Aorta (tissue), 5 donors: Measurements from ENCODE around the gene ANKLE1. TPM values are rescaled to one million over a fixed set of nuclear protein-coding genes. Genes with fewer than 3 reads are reported as not detected.
A peak's percentile ranks its signal among the peaks of the same experiment; 100 is the strongest.
"Not testable (repeated sequence)": the region's sequence is repeated elsewhere in the genome, so short reads cannot be mapped to it uniquely, and the experiment has no call there.

Source experiments
- ATAC-seq: fragments of 200-7000 bp; cut with Tn5 transposase; one replicate; pipeline ENCODE4 v1.9.1; 2022; ENCODE audit warnings: moderate library complexity; ENCODE audit not compliant: low FRiP score
- DNase-seq, 2 donors: peaks; one replicate each; pipeline ENCODE4 v3.0.0-alpha.2; 2020
- H3K27ac ChIP-seq, 2 donors: one replicate each; pipeline ENCODE4 v1.5.1; 2013; ENCODE audit warnings: low read length in 2 of 2, mild to moderate bottlenecking in 2 of 2, moderate library complexity in 2 of 2, control low read depth in 1 of 2, inconsistent platforms in 1 of 2, low read depth in 1 of 2
- H3K27me3 ChIP-seq, 2 donors: one replicate each; pipeline ENCODE4 v1.6.1; 2013; ENCODE audit warnings: control low read depth in 1 of 2, low read length in 1 of 2, mild to moderate bottlenecking in 1 of 2, moderate library complexity in 1 of 2; ENCODE audit not compliant: insufficient read depth in 2 of 2, control insufficient read depth in 1 of 2
- H3K36me3 ChIP-seq, 2 donors: one replicate each; pipeline ENCODE4 v1.6.1; 2013; ENCODE audit warnings: control low read depth in 1 of 2, low read length in 1 of 2, mild to moderate bottlenecking in 1 of 2; ENCODE audit not compliant: insufficient read depth in 2 of 2, control insufficient read depth in 1 of 2
- H3K4me1 ChIP-seq, 2 donors: one replicate each; pipeline ENCODE4 v1.6.1; 2013; ENCODE audit warnings: low read length in 2 of 2, control low read depth in 1 of 2, mild to moderate bottlenecking in 1 of 2, moderate library complexity in 1 of 2; ENCODE audit not compliant: insufficient read depth in 2 of 2, control insufficient read depth in 1 of 2
- H3K4me3 ChIP-seq, 2 donors: one replicate each; pipeline ENCODE4 v1.5.1; 2013; ENCODE audit warnings: low read length in 2 of 2, control low read depth in 1 of 2, mild to moderate bottlenecking in 1 of 2
- H3K9me3 ChIP-seq: one replicate; pipeline ENCODE4 v1.6.1; 2013; ENCODE audit warnings: mild to moderate bottlenecking, low read length; ENCODE audit not compliant: control insufficient read depth
- WGBS, 2 donors: extraction: QIAGEN DNeasy Blood & Tissue Kit; methylation state at CpG; one replicate each; pipeline ENCODE4 v1.1.7; 2013; 5-methylcytosine and 5-hydroxymethylcytosine counted together
- intact Hi-C, 2 donors: fragments of 100-400 bp; cut with DNase I; formaldehyde crosslinking; loops; one replicate each; pipeline versions ENCODE4 v1.14.2 to v1.15.0; 2022
- polyA plus RNA-seq, 2 donors: library from polyadenylated mRNA; stranded (reverse); fragments of 200-250 nt; gene quantifications; one replicate each; pipeline ENCODE4 v1.2.3, GENCODE V29; 2013
- total RNA-seq, 2 donors: library from RNA; stranded (reverse); fragmentation: NEBNext Ultra II Directional; extraction: Animal tissue kit (Norgen Biotek cat#: 25700); gene quantifications; one replicate each; pipeline ENCODE4 v1.2.1, GENCODE V29; 2021
- donor health status: healthy with polysubstance abuse.
- donor health status: Bipolar disorder and iron deficiency.
- donor health status: DM: no; HTN: no; CAD: no.
- donor health status: DM: no; HTN: no; CAD: no.
- donor health status: DM: yes; HTN: yes; CAD: no.

ANKLE1 gene
- total and polyA plus RNA-seq, 4 donors, result 0.71 to 1.0 (median 0.95) TPM; not detected in 1

DNA sequence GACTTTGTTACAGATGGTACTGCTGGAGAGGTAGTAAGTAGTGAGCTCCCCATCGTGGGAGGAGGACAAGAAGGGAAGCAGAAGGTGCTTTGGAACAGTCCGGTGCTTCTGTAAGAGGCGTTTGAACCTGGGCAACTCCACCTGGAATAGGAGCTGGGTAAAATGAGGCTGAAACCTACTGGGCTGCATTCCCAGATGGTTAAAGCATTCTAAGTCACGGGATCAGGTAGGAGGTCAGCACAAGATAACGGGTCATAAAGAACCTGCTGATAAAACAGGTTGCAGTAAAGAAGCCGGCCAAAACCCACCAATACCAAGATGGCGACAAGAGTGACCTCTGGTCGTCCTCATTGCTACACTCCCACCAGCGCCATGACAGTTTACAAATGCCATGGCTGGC lies 5.1 kb downstream of the ANKLE1 start:
- no peak for DNase-seq
- no peak for ATAC-seq
- no peaks in the 10 kb centered on the region for H3K27me3 ChIP-seq
- intact Hi-C loops, result no loop called here
- no peaks in the 10 kb centered on the region for H3K9me3 ChIP-seq
- H3K27ac ChIP-seq, result no peak overlapping the region
- 87 to 91% methylated on average over 9 of the region's 9 CpGs for WGBS, 2 donors
- no peaks in the 10 kb centered on the region for H3K36me3 ChIP-seq
- no peak overlapping the region for H3K4me3 ChIP-seq
- H3K4me1 ChIP-seq, result no peaks in the 10 kb centered on the region

DNA sequence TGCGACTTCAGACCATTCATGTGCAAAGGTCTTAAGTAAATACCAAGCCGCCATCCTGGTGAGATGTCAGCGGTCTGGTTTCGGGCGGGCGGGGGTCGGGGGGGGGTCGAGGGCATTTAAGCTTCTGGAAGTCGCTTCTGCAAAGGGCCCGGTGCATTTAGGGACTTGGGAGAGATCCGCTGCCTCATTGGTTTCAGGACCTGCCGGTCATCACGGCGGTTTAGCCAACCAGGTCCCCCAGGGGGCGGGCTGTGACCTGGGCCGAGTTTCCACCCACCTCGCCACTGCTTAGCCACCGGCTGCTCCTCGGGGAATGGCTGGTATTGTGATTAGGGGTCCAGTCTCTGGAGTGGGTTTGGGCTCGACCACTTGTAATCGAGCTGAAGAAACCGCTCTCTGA lies 7.8 kb downstream of the ANKLE1 start:
- ATAC-seq (no peak), DNase-seq (peak; percentile 84 to 92)
- H3K4me1 ChIP-seq, result no peaks in the 10 kb centered on the region
- H3K9me3 ChIP-seq, result no peaks in the 10 kb centered on the region
- 10 to 11% methylated on average over 22 of the region's 22 CpGs for WGBS, 2 donors
- no peaks in the 10 kb centered on the region for H3K27me3 ChIP-seq
- no peak overlapping the region for H3K4me3 ChIP-seq
- intact Hi-C loops, result no loop called here
- H3K36me3 ChIP-seq, result no peaks in the 10 kb centered on the region
- H3K27ac ChIP-seq, result no peak overlapping the region

DNA sequence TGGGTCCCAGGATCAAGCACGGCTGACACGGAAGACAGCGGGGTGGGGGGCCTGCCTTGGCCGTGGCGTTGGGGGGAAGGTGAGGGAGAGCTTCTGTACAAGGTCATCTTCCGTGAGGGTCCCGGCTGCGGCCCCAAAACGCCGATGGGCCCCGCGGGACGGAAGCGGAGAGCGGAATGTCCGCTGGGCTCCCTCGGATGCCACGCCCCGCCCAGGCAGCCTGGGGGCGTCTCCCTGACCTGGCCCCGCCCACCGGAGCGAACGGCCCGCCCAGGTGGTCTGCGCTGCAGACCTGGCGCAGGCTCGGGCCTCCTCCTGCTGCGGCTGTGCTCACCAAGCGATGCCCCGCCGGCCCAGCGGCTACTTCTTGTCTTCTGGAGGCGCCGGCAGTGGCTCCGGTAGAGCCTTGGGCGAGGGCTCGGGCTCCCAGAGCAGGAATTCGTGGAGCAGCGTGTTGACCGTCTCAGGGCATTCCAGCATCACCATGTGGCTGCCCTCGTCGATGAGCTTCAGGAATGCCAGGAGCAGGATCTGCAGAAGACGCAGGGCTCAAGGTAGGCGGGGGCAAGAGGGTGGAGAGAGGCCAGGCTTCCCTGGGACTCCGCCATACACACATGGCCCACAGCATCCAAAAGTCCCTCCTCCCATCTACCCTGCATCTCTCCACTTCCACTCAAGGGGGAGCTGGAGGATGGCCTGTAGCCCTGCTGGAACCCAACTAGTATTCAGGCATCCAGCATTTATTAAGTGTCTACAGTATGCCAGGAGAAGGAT lies 10.8 kb downstream of the ANKLE1 start:
- ATAC-seq (peak; percentile 93), DNase-seq (peak; percentile 85 to 90)
- Histone ChIP-seq H3K36me3 (no peaks in the 10 kb centered on the region), H3K4me3 (no peak overlapping the region), H3K4me1 (no peaks in the 10 kb centered on the region), H3K9me3 (no peaks in the 10 kb centered on the region), H3K27ac (peak overlapping the region in 1 of 2 donors; percentile 18), H3K27me3 (no peaks in the 10 kb centered on the region)
- 2 to 4% methylated on average over 45 to 46 of the region's 46 CpGs for WGBS, 2 donors
- intact Hi-C loops, result loop anchor here in 1 of 2 donors (2.0 kb wide), 1 partner anchor 90 kb away; no protein-coding TSS in a partner anchor

DNA sequence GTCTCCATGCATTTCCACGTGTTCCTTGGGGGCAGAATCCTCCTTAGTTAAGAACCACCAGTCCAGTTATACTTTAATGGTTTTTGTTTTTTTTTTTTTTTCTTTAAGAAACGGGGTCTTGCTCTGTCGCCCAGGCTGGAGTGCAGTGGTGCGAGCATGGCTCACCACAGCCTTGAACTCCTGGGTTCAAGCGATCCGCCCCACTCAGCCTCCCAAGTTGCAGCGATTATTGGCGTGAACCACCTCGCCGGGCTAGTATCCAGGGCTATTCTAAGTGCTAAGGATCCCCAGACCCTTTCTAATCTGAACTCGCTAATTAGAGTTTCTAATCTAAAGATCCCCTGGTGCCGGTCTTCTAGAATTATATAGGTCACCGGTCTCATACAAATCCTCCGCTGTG lies 11.9 kb downstream of the ANKLE1 start:
- Histone ChIP-seq H3K36me3 (no peaks in the 10 kb centered on the region), H3K9me3 (no peaks in the 10 kb centered on the region), H3K27ac (no peak overlapping the region), H3K4me1 (no peaks in the 10 kb centered on the region), H3K27me3 (no peaks in the 10 kb centered on the region), H3K4me3 (no peak overlapping the region)
- ATAC-seq, result no peak
- DNase-seq, result no peak
- intact Hi-C loops, result loop anchor here in 1 of 2 donors (2.0 kb wide), 1 partner anchor 89 kb away; no protein-coding TSS in a partner anchor
- whole genome bisulfite sequencing, 2 donors, result 82 to 86% methylated on average over 14 of the region's 14 CpGs

DNA sequence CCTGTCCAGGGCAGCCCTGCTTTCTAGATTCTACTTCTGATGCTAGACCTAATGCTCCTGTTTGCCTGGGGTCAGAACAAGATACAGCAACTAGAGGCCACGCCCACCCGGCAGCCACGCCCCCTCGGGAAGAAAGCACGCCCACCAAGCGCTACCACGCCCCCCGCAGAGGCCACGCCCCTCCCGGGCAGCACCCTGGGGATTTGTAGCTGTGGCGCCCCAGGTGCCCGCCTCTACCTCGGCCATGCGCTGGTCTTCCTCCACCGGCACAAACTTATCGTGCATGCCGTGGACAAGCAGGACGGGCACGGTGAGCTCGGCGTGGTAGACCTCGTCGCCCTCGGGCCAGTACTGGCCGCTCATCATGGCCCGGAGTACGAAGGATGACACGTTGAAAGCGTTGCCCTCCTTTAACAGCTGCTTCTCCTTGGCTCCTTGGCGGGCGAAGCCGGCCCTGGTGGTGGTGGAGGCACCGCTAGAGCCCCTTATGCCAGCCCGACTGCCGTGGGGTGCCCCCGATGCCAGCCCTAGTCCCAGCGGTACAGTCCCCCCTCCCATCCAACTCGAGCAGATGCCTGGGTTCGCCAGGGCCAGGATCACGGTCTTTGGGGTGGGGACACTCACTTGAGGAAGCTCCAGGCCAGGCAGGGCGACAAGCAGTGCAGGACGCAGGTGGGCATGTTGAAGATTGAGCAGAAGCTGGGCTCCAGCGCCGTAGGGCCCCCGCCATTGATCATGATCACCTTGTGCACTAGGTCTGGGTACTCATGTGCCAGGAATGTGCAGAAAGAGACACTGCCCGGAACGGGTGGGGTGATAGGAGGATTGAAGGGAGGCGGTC lies 12.6 kb downstream of the ANKLE1 start:
- Histone ChIP-seq H3K27me3 (no peaks in the 10 kb centered on the region), H3K9me3 (no peaks in the 10 kb centered on the region), H3K4me3 (no peak overlapping the region), H3K4me1 (no peaks in the 10 kb centered on the region), H3K36me3 (no peaks in the 10 kb centered on the region), H3K27ac (no peak overlapping the region)
- DNase-seq, result peak in 1 of 2 donors; percentile 83
- intact Hi-C loops, result no loop called here
- ATAC-seq, result peak; percentile 3
- WGBS, 2 donors, result 72 to 81% methylated on average over 45 to 48 of the region's 48 CpGs

DNA sequence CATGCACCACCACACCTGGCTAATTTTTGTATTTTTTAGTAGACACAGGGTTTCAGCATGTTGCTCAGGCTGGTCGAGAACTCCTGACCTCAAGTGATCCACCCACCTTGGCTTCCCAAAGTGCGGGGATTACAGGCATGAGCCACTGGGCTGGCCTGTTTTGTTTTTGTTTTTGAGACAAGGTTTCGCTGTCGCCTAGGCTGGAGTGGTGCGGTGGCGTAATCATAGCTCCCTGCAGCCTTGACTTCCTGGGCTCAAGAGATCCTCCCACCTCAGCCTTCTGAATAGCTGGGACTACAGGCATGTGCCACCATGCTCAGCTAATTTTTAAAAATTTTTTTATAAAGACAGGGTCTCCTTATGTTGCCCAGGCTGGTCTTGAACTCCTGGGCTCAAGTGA lies 13.8 kb downstream of the ANKLE1 start:
- H3K9me3 ChIP-seq, intact Hi-C loops, H3K27me3 ChIP-seq, H3K27ac ChIP-seq, H3K4me1 ChIP-seq, DNase-seq, H3K36me3 ChIP-seq, H3K4me3 ChIP-seq, ATAC-seq: not testable (repeated sequence)
- 96 to 97% methylated on average over 6 of the region's 6 CpGs for WGBS, 2 donors

DNA sequence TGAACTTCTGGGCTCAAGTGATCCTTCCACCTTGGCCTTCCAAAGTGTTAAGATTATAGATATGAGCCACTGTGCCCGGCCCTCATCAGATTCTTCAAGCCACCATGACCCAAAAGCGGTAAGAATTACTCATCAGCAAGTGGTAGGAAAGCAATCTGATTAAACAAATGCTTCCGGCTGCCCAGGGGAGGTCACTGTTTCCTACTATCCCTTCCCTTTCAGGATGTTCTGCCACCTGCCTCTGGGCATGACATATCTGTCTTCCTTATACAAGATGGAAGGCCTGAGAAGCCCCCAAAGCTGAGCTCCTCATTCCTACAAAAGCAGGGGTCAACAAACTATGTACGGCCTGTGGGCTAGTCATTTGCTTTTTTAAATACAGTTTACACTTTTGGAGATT lies 14.6 kb downstream of the ANKLE1 start:
- no peak for DNase-seq
- Histone ChIP-seq H3K36me3 (no peaks in the 10 kb centered on the region), H3K9me3 (no peaks in the 10 kb centered on the region), H3K4me3 (no peak overlapping the region), H3K4me1 (no peaks in the 10 kb centered on the region), H3K27ac (no peak overlapping the region), H3K27me3 (no peaks in the 10 kb centered on the region)
- intact Hi-C loops, result no loop called here
- WGBS, 2 donors, result 70 to 79% methylated on average over 4 of the region's 4 CpGs
- no peak for ATAC-seq

DNA sequence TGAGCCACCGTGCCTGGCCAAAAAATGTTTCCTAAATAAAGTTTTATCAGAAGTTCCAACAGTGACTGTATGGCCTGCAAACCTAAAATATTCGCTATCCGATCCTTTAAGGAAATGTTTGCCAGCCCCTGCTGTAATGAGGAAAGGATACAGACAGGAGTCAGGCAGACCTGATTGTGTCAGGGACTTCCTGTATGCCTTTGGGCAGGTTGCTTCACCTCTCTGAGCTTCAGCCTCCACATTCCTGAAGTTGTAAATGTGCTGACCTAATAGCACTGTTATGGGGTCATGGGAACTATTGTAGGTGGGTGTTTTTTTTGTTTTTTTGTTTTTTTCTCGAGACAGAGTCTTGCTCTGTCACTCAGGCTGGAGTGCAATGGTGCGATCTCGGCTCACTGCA lies 15.3 kb downstream of the ANKLE1 start:
- Histone ChIP-seq H3K27me3 (no peaks in the 10 kb centered on the region), H3K36me3 (no peaks in the 10 kb centered on the region), H3K27ac (no peak overlapping the region), H3K9me3 (no peaks in the 10 kb centered on the region), H3K4me1 (no peaks in the 10 kb centered on the region), H3K4me3 (no peak overlapping the region)
- ATAC-seq (no peak), DNase-seq (no peak)
- intact Hi-C loops, result no loop called here
- WGBS, 2 donors, result 79 to 84% methylated on average over 6 of the region's 6 CpGs
